ENCODE results near the gene TRIM8. TPM values are rescaled to one million over a fixed set of nuclear protein-coding genes. Genes with fewer than 3 reads are reported as not detected.
"Not testable (repeated sequence)": the region's sequence is repeated elsewhere in the genome, so short reads cannot be mapped to it uniquely, and the experiment has no call there.

TRIM8 gene
- total RNA-seq, 3 donors from 2014 or later (not counting 1 experiment from before 2014, with no cell fraction given) = 81.9 to 87.8 (median 86.2) TPM

DNA sequence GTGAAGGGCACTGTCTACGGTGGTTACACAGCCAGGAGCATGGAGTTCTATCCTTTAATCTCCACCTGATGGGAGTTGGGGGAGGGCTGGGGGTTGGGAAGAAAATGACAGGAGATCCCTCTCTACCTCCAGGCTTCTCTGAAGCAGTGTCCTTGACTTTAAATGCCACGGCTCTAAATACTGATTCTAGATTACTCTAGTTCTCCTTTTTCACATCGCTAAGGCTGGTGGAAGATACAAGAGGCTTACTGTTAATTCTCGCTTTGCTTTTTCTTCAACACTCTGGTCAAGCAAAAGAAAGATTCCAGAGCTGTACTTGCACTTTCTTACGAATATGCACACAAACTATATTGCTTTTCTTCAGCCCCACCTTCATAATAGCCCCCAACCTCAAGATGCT lies 39.5 kb downstream of the TRIM8 start:
- Mint-ChIP-seq H3K4me3 (no peak overlapping the region), H3K4me1 (peaks cover 3 to 5% of the 10 kb centered on the region in 2 donors), H3K36me3 (no peaks in the 10 kb centered on the region), H3K9me3 (no peaks in the 10 kb centered on the region), H3K27ac (no peak overlapping the region), H3K27me3 (ENCODE audit: low read depth in 2 of 2) (no peaks in the 10 kb centered on the region)
- H3K4me3 ChIP-seq (ENCODE audit: low read length) = no peak overlapping the region
- 77% methylated on average over 5 of the region's 5 CpGs for WGBS (ENCODE audit: insufficient coverage)
- intact Hi-C loops (cut with micrococcal nuclease) = no loop called here
- H3K9me3 ChIP-seq (ENCODE audit: control insufficient read depth, insufficient read depth, low read length) = no peaks in the 10 kb centered on the region
- TF ChIP-seq, protein P1, sequence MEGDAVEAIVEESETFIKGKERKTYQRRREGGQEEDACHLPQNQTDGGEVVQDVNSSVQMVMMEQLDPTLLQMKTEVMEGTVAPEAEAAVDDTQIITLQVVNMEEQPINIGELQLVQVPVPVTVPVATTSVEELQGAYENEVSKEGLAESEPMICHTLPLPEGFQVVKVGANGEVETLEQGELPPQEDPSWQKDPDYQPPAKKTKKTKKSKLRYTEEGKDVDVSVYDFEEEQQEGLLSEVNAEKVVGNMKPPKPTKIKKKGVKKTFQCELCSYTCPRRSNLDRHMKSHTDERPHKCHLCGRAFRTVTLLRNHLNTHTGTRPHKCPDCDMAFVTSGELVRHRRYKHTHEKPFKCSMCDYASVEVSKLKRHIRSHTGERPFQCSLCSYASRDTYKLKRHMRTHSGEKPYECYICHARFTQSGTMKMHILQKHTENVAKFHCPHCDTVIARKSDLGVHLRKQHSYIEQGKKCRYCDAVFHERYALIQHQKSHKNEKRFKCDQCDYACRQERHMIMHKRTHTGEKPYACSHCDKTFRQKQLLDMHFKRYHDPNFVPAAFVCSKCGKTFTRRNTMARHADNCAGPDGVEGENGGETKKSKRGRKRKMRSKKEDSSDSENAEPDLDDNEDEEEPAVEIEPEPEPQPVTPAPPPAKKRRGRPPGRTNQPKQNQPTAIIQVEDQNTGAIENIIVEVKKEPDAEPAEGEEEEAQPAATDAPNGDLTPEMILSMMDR (IDR thresholded peaks at IDR 0.05) = no peak
- no peaks in the 10 kb centered on the region for H3K27me3 ChIP-seq (ENCODE audit: control insufficient read depth, insufficient read depth, low read length)
- DNase-seq = no peak
- H3K36me3 ChIP-seq (ENCODE audit: control insufficient read depth, insufficient read depth, low read length) = peaks cover 5% of the 10 kb centered on the region
- ATAC-seq = no peak
- H3K4me1 ChIP-seq (ENCODE audit: control insufficient read depth, insufficient read depth, low read length) = peaks cover 6% of the 10 kb centered on the region
- H3K27ac ChIP-seq (ENCODE audit: low read length) = no peak overlapping the region

- TF ChIP-seq, protein P1 (IDR thresholded peaks at IDR 0.05) = no peak
- Mint-ChIP-seq H3K4me3 (no peak overlapping the region), H3K4me1 (no peaks in the 10 kb centered on the region), H3K27me3 (ENCODE audit: low read depth in 2 of 2) (no peaks in the 10 kb centered on the region), H3K9me3 (no peaks in the 10 kb centered on the region), H3K36me3 (no peaks in the 10 kb centered on the region), H3K27ac (no peak overlapping the region)
- no peak for ATAC-seq
- Histone ChIP-seq H3K27me3 (ENCODE audit: control insufficient read depth, insufficient read depth, low read length) (no peaks in the 10 kb centered on the region), H3K9me3 (ENCODE audit: control insufficient read depth, insufficient read depth, low read length) (no peaks in the 10 kb centered on the region), H3K27ac (ENCODE audit: low read length) (no peak overlapping the region), H3K4me1 (ENCODE audit: control insufficient read depth, insufficient read depth, low read length) (no peaks in the 10 kb centered on the region), H3K36me3 (ENCODE audit: control insufficient read depth, insufficient read depth, low read length) (no peaks in the 10 kb centered on the region), H3K4me3 (ENCODE audit: low read length) (no peak overlapping the region)
- WGBS (ENCODE audit: insufficient coverage) = 94% methylated on average over 5 of the region's 8 CpGs
- no peak for DNase-seq
- intact Hi-C loops (cut with micrococcal nuclease) = no loop called here
These were observed 47.2 kb downstream of the TRIM8 start for GRCh38 chr10:102691285-102692066.

GRCh38 chr10:102695401-102695800 lies 51.1 kb downstream of the TRIM8 start:
- H3K36me3 Mint-ChIP-seq; H3K27me3 Mint-ChIP-seq (ENCODE audit: low read depth in 2 of 2): not testable (repeated sequence)
- peaks cover 11% of the 10 kb centered on the region for H3K36me3 ChIP-seq (ENCODE audit: control insufficient read depth, insufficient read depth, low read length)

GRCh38 chr10:102696736-102697135 lies 52.5 kb downstream of the TRIM8 start:
- Histone ChIP-seq H3K4me3 (ENCODE audit: low read length) (no peak overlapping the region), H3K9me3 (ENCODE audit: control insufficient read depth, insufficient read depth, low read length) (no peaks in the 10 kb centered on the region), H3K36me3 (ENCODE audit: control insufficient read depth, insufficient read depth, low read length) (peaks cover 11% of the 10 kb centered on the region), H3K27me3 (ENCODE audit: control insufficient read depth, insufficient read depth, low read length) (no peaks in the 10 kb centered on the region), H3K27ac (ENCODE audit: low read length) (no peak overlapping the region), H3K4me1 (ENCODE audit: control insufficient read depth, insufficient read depth, low read length) (no peaks in the 10 kb centered on the region)
- Mint-ChIP-seq H3K9me3 (no peaks in the 10 kb centered on the region), H3K27ac (no peak overlapping the region), H3K36me3 (no peaks in the 10 kb centered on the region), H3K4me3 (no peak overlapping the region), H3K27me3 (ENCODE audit: low read depth in 2 of 2) (no peaks in the 10 kb centered on the region), H3K4me1 (no peaks in the 10 kb centered on the region)
- TF ChIP-seq, protein P1 (IDR thresholded peaks at IDR 0.05) = no peak
- intact Hi-C loops (cut with micrococcal nuclease) = no loop called here
- DNase-seq (no peak), ATAC-seq (no peak)
- 100% methylated on average over 3 of the region's 3 CpGs for WGBS (ENCODE audit: insufficient coverage)

More at GRCh38 chr10:102695401-102695800, 51.1 kb downstream of the TRIM8 start:
- intact Hi-C loops (cut with micrococcal nuclease); H3K4me3 Mint-ChIP-seq; H3K9me3 ChIP-seq (ENCODE audit: control insufficient read depth, insufficient read depth, low read length); H3K4me3 ChIP-seq (ENCODE audit: low read length); H3K27me3 ChIP-seq (ENCODE audit: control insufficient read depth, insufficient read depth, low read length); DNase-seq; ATAC-seq; H3K4me1 ChIP-seq (ENCODE audit: control insufficient read depth, insufficient read depth, low read length); H3K27ac Mint-ChIP-seq; H3K4me1 Mint-ChIP-seq; H3K27ac ChIP-seq (ENCODE audit: low read length); H3K9me3 Mint-ChIP-seq: not testable (repeated sequence)
- WGBS (ENCODE audit: insufficient coverage) = 95% methylated on average over 9 of the region's 10 CpGs

Data from natural killer cell (primary cell).